ENCODE measurements around the gene CSNK1A1.

- TF ChIP-seq POLR2A (IDR thresholded peaks at IDR 0.05), result no peak
- TF ChIP-seq, protein P1, sequence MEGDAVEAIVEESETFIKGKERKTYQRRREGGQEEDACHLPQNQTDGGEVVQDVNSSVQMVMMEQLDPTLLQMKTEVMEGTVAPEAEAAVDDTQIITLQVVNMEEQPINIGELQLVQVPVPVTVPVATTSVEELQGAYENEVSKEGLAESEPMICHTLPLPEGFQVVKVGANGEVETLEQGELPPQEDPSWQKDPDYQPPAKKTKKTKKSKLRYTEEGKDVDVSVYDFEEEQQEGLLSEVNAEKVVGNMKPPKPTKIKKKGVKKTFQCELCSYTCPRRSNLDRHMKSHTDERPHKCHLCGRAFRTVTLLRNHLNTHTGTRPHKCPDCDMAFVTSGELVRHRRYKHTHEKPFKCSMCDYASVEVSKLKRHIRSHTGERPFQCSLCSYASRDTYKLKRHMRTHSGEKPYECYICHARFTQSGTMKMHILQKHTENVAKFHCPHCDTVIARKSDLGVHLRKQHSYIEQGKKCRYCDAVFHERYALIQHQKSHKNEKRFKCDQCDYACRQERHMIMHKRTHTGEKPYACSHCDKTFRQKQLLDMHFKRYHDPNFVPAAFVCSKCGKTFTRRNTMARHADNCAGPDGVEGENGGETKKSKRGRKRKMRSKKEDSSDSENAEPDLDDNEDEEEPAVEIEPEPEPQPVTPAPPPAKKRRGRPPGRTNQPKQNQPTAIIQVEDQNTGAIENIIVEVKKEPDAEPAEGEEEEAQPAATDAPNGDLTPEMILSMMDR (IDR thresholded peaks at IDR 0.05), result no peak
These were observed 103.6 kb downstream of the CSNK1A1 start for GRCh38 chr5:149447373-149448367.
